ENCODE results near the gene KIF4B.

GRCh38 chr5:155040984-155041653 lies 27.6 kb downstream of the KIF4B start:
- TF ChIP-seq EZH2 (IDR thresholded peaks at IDR 0.05; ENCODE audit: borderline replicate concordance, low read length), result no peak
- TF ChIP-seq CTCF (IDR thresholded peaks at IDR 0.05; ENCODE audit: low read length), result no peak
